ENCODE measurements around the gene RAPGEF1. TPM values are rescaled to one million over a fixed set of nuclear protein-coding genes. Genes with fewer than 3 reads are reported as not detected.

RAPGEF1 gene
- total and polyA plus RNA-seq, 2 donors (not counting 3 experiments of a cell fraction or from before 2014, with no cell fraction given), result 50.0 to 124 TPM

- CTCF ChIA-PET, result interaction anchor here (1.7 kb wide), 1 partner anchor 11 kb away, joined by 4 read pairs; no protein-coding TSS in a partner anchor
- no TSS peak for BruUV-seq (replicated peaks)
- Histone ChIP-seq H3K4me3 (replicated peaks in 1 of 3; ENCODE audit: insufficient read depth in 1 of 3, low read depth in 1 of 3, low read length in 3 of 3) (no peak overlapping the region), H2AFZ (ENCODE audit: low read depth, low read length) (no peak overlapping the region), H3K9me3 (replicated peaks; ENCODE audit: control insufficient read depth, insufficient read depth, low read length) (no peaks in the 10 kb centered on the region), H4K20me1 (replicated peaks; ENCODE audit: control insufficient read depth, extremely low read depth, insufficient read depth, low read length) (no peaks in the 10 kb centered on the region), H3K9me1 (replicated peaks; ENCODE audit: control insufficient read depth, extremely low read depth, insufficient read depth, low read length) (no peaks in the 10 kb centered on the region), H3K79me2 (ENCODE audit: control insufficient read depth, insufficient read depth, low read length) (peaks cover 29% of the 10 kb centered on the region), H3K4me2 (ENCODE audit: insufficient read depth, low read length) (no peak overlapping the region), H3K4me1 (ENCODE audit: control insufficient read depth, extremely low read depth, insufficient read depth, low read length) (no peaks in the 10 kb centered on the region), H3K27me3 (ENCODE audit: control insufficient read depth in 2 of 2, insufficient read depth in 2 of 2, low read length in 2 of 2) (no peaks in the 10 kb centered on the region), H3K27ac (ENCODE audit: insufficient read depth, low read depth, low read length) (no peak overlapping the region), H3K9ac (replicated peaks; ENCODE audit: extremely low read depth, insufficient read depth, low read length) (no peak overlapping the region), H3K36me3 (ENCODE audit: control insufficient read depth in 2 of 2, extremely low read depth in 1 of 2, insufficient read depth in 2 of 2, low read length in 2 of 2) (peaks cover 0 to 15% of the 10 kb centered on the region in 2 experiments)
- TF ChIP-seq POLR2A (IDR thresholded peaks at IDR 0.05; ENCODE audit: low read depth, low read length) (no peak), MYC (IDR thresholded peaks at IDR 0.05; ENCODE audit: low read depth, low read length) (no peak), GATA2 (IDR thresholded peaks at IDR 0.05; ENCODE audit: insufficient read depth, insufficient read length, low read depth, low read length) (no peak)
- intact Hi-C loops (cut with micrococcal nuclease), result no loop called here
- POLR2A ChIA-PET, result no interaction called here
- DNase-seq (ENCODE audit: low read depth, low spot score) (no peak), FAIRE-seq (no peak)
- dilution Hi-C loops (cut with MboI; ENCODE audit: extremely low pct_ligation_motif_present, low sequenced_read_pairs), result no loop called here
Observed at GRCh38 chr9:131649646-131650045, 90.2 kb downstream of the RAPGEF1 start.

GRCh38 chr9:131645078-131645776, 94.6 kb downstream of the RAPGEF1 start:
- CTCF ChIA-PET, result no interaction called here
- FAIRE-seq, result no peak

More at GRCh38 chr9:131645078-131645776, 94.6 kb downstream of the RAPGEF1 start:
- no peak overlapping the region for H3K27ac ChIP-seq (ENCODE audit: insufficient read depth, low read depth, low read length)
- H3K27me3 ChIP-seq (ENCODE audit: control insufficient read depth in 2 of 2, insufficient read depth in 2 of 2, low read length in 2 of 2), result no peaks in the 10 kb centered on the region
- no peaks in the 10 kb centered on the region for H4K20me1 ChIP-seq (replicated peaks; ENCODE audit: control insufficient read depth, extremely low read depth, insufficient read depth, low read length)
- H3K79me2 ChIP-seq (ENCODE audit: control insufficient read depth, insufficient read depth, low read length), result no peaks in the 10 kb centered on the region
- TF ChIP-seq CTCF (IDR thresholded peaks at IDR 0.05; ENCODE audit: extremely low read depth in 1 of 2, insufficient read depth in 1 of 2, low read depth in 1 of 2, low read length in 2 of 2), result no peak
- no peak for TF ChIP-seq JUN (IDR thresholded peaks at IDR 0.05; ENCODE audit: borderline replicate concordance, insufficient read depth, insufficient read length, low read depth)
- TF ChIP-seq GATA2 (IDR thresholded peaks at IDR 0.05; ENCODE audit: insufficient read depth, insufficient read length, low read depth, low read length), result no peak
- TF ChIP-seq POLR2AphosphoS5 (IDR thresholded peaks at IDR 0.05; ENCODE audit: insufficient read depth, low read depth, low read length), result no peak
- TF ChIP-seq EZH2 (IDR thresholded peaks at IDR 0.05; ENCODE audit: borderline replicate concordance, low read depth, low read length, severe bottlenecking), result no peak
- TF ChIP-seq POLR2A (IDR thresholded peaks at IDR 0.05; ENCODE audit: low read depth, low read length), result no peak
- TF ChIP-seq MYC (IDR thresholded peaks at IDR 0.05; ENCODE audit: low read depth, low read length), result no peak
- TF ChIP-seq MAX (IDR thresholded peaks at IDR 0.05; ENCODE audit: insufficient read depth, insufficient read length), result no peak
- TF ChIP-seq FOS (IDR thresholded peaks at IDR 0.05; ENCODE audit: borderline replicate concordance, insufficient read depth, low read length), result no peak
- dilution Hi-C loops (cut with MboI; ENCODE audit: extremely low pct_ligation_motif_present, low sequenced_read_pairs) (no loop called here), intact Hi-C loops (cut with micrococcal nuclease) (no loop called here)
- H3K36me3 ChIP-seq (ENCODE audit: control insufficient read depth in 2 of 2, extremely low read depth in 1 of 2, insufficient read depth in 2 of 2, low read length in 2 of 2), result peaks cover 0 to 18% of the 10 kb centered on the region in 2 experiments
- no peak overlapping the region for H3K4me2 ChIP-seq (ENCODE audit: insufficient read depth, low read length)
- BruUV-seq (replicated peaks), result no TSS peak
- H3K9ac ChIP-seq (replicated peaks; ENCODE audit: extremely low read depth, insufficient read depth, low read length), result no peak overlapping the region
- H3K9me3 ChIP-seq (replicated peaks; ENCODE audit: control insufficient read depth, insufficient read depth, low read length), result no peaks in the 10 kb centered on the region
- no peak overlapping the region for H2AFZ ChIP-seq (ENCODE audit: low read depth, low read length)
- H3K4me3 ChIP-seq (replicated peaks in 1 of 3; ENCODE audit: insufficient read depth in 1 of 3, low read depth in 1 of 3, low read length in 3 of 3), result no peak overlapping the region
- DNase-seq (ENCODE audit: low read depth, low spot score), result no peak
- H3K9me1 ChIP-seq (replicated peaks; ENCODE audit: control insufficient read depth, extremely low read depth, insufficient read depth, low read length), result no peaks in the 10 kb centered on the region
- H3K4me1 ChIP-seq (ENCODE audit: control insufficient read depth, extremely low read depth, insufficient read depth, low read length), result peaks cover 3% of the 10 kb centered on the region
- POLR2A ChIA-PET, result no interaction called here
